H1 (cell line): ENCODE measurements around the gene B4GALNT3. TPM values are rescaled to one million over a fixed set of nuclear protein-coding genes. Genes with fewer than 3 reads are reported as not detected.
A peak's percentile ranks its signal among the peaks of the same experiment; 100 is the strongest.

Source experiments
- CTCF ChIA-PET: fragments of 300-600 bp; sonication (Branson Sonifier 250); formaldehyde crosslinking; loops from one replicate; lab custom pipeline; 2021; ENCODE audit not compliant: partially characterized antibody; lab: Charles Lee
- POLR2A ChIA-PET: fragments of 300-600 bp; sonication (Branson Sonifier 250); formaldehyde crosslinking; loops from one replicate; lab custom pipeline; 2021; ENCODE audit warnings: inconsistent platforms; ENCODE audit not compliant: partially characterized antibody; lab: Charles Lee
- DNase-seq, 2 experiments: peaks; one replicate each; pipeline versions ENCODE4 v3.0.0 to v3.0.0-alpha.2; 2010 to 2022; ENCODE audit warnings: low spot score in 2 of 2, low read depth in 1 of 2, mixed read lengths in 1 of 2
- FAIRE-seq: peaks from 2 replicates; lab custom pipeline; 2011; peaks lifted over from hg19 to GRCh38; lab: Jason Lieb, UNC
- H2AFZ ChIP-seq: 2 replicates; pipeline ENCODE4 v1.8.1; 2012; ENCODE audit warnings: low read length, inconsistent platforms
- H2AK5ac ChIP-seq: 2 replicates; pipeline ENCODE4 v1.6.1; 2013; ENCODE audit warnings: low read depth, low read length
- H2BK120ac ChIP-seq: replicated peaks from 2 replicates; pipeline ENCODE3; 2013; ENCODE audit warnings: low read depth, low read length, inconsistent platforms
- H2BK12ac ChIP-seq: 2 replicates; pipeline ENCODE4 v1.6.1; 2013; ENCODE audit warnings: low read depth, low read length
- H2BK15ac ChIP-seq: 2 replicates; pipeline ENCODE4 v1.6.1; 2013; ENCODE audit warnings: low read length
- H2BK20ac ChIP-seq: 2 replicates; pipeline ENCODE4 v1.6.1; 2013; ENCODE audit warnings: low read length
- H2BK5ac ChIP-seq: 2 replicates; pipeline ENCODE4 v1.6.1; 2013; ENCODE audit warnings: low read depth, low read length
- H3K14ac ChIP-seq: 2 replicates; pipeline ENCODE4 v1.6.1; 2013; ENCODE audit warnings: inconsistent platforms; ENCODE audit not compliant: insufficient read length
- H3K18ac ChIP-seq: 2 replicates; pipeline ENCODE4 v1.6.1; 2013; ENCODE audit warnings: low read length; ENCODE audit errors: extremely low read depth
- H3K23ac ChIP-seq: 2 replicates; pipeline ENCODE4 v1.6.1; 2013; ENCODE audit warnings: inconsistent platforms; ENCODE audit not compliant: insufficient read length
- H3K23me2 ChIP-seq: 2 replicates; pipeline ENCODE4 v1.6.1; 2013; ENCODE audit warnings: low read depth, low read length
- H3K27ac ChIP-seq: 2 replicates; pipeline ENCODE4 v1.6.1; 2011; ENCODE audit warnings: low read depth, low read length, inconsistent platforms
- H3K27me3 ChIP-seq, 4 experiments: replicated peaks in 1 of 4; 1 replicate in 1 of 4; 2 replicates in 3 of 4; pipeline versions ENCODE4 v1.6.1 to v1.8.1; 2011 to 2013; ENCODE audit warnings: low read length in 3 of 4, mild to moderate bottlenecking in 3 of 4, inconsistent platforms in 2 of 4, mixed read lengths in 2 of 4, moderate library complexity in 1 of 4; ENCODE audit not compliant: control insufficient read depth in 3 of 4, insufficient read depth in 3 of 4; ENCODE audit errors: extremely low read depth in 1 of 4
- H3K36me3 ChIP-seq, 4 experiments: 2 replicates each; pipeline versions ENCODE4 v1.6.1 to v1.8.1; 2011 to 2013; ENCODE audit warnings: mild to moderate bottlenecking in 4 of 4, low read length in 3 of 4, moderate library complexity in 2 of 4, control low read depth in 1 of 4, inconsistent platforms in 1 of 4; ENCODE audit not compliant: insufficient read depth in 4 of 4, control insufficient read depth in 2 of 4
- H3K4ac ChIP-seq: replicated peaks from 2 replicates; pipeline ENCODE3; 2013; ENCODE audit warnings: low read length, low read depth, mixed read lengths, inconsistent platforms; ENCODE audit not compliant: insufficient read length
- H3K4me1 ChIP-seq, 4 experiments: replicated peaks in 1 of 4; 1 replicate in 1 of 4; 2 replicates in 3 of 4; pipeline versions ENCODE4 v1.6.1 to v1.8.1; 2011 to 2013; ENCODE audit warnings: low read length in 3 of 4, inconsistent platforms in 2 of 4, mixed read lengths in 1 of 4; ENCODE audit not compliant: insufficient read depth in 4 of 4, control insufficient read depth in 3 of 4
- H3K4me2 ChIP-seq, 2 experiments: 2 replicates each; pipeline versions ENCODE4 v1.6.1 to v1.8.1; 2011 to 2013; ENCODE audit warnings: low read depth in 2 of 2, low read length in 2 of 2, control low read depth in 1 of 2, inconsistent platforms in 1 of 2, mild to moderate bottlenecking in 1 of 2; ENCODE audit not compliant: insufficient read depth in 1 of 2
- H3K4me3 ChIP-seq, 4 experiments: fragments of 200-600, 300-600 bp in 1 of 4; sonication (generic), shearing (Covaris generic), sonication (Bioruptor Twin) in 1 of 4; 2 replicates each; pipeline versions ENCODE4 v1.5.1 to v1.8.1; 2011 to 2016; ENCODE audit warnings: low read length in 4 of 4, low read depth in 3 of 4, control low read depth in 2 of 4, inconsistent platforms in 2 of 4, mild to moderate bottlenecking in 2 of 4, mixed read lengths in 1 of 4, moderate library complexity in 1 of 4; ENCODE audit not compliant: insufficient read depth in 2 of 4; ENCODE audit errors: extremely low read depth in 1 of 4
- H3K56ac ChIP-seq: replicated peaks from 2 replicates; pipeline ENCODE3; 2013; ENCODE audit warnings: low read depth, mild to moderate bottlenecking, mixed read lengths, low read length, inconsistent platforms; ENCODE audit not compliant: insufficient read length
- H3K79me1 ChIP-seq: 2 replicates; pipeline ENCODE4 v1.6.1; 2013; ENCODE audit warnings: low read depth, low read length, control low read depth
- H3K79me2 ChIP-seq, 2 experiments: 2 replicates each; pipeline versions ENCODE4 v1.6.1 to v1.8.1; 2012 to 2013; ENCODE audit warnings: low read length in 2 of 2, mild to moderate bottlenecking in 2 of 2, inconsistent platforms in 1 of 2; ENCODE audit not compliant: insufficient read depth in 2 of 2, control insufficient read depth in 1 of 2
- H3K9ac ChIP-seq, 4 experiments: replicated peaks in 1 of 4; 1 replicate in 1 of 4; 2 replicates in 3 of 4; pipeline versions ENCODE4 v1.6.1 to v1.8.1; 2011 to 2013; ENCODE audit warnings: low read depth in 3 of 4, low read length in 3 of 4, control low read depth in 2 of 4, mild to moderate bottlenecking in 2 of 4, moderate library complexity in 2 of 4, inconsistent platforms in 1 of 4; ENCODE audit errors: extremely low read depth in 1 of 4
- H3K9me3 ChIP-seq, 2 experiments: 2 replicates each; pipeline versions ENCODE4 v1.6.1 to v1.8.1; 2012 to 2013; ENCODE audit warnings: mild to moderate bottlenecking in 2 of 2, moderate library complexity in 2 of 2, control low read depth in 1 of 2, inconsistent platforms in 1 of 2, low read depth in 1 of 2, low read length in 1 of 2, mixed read lengths in 1 of 2; ENCODE audit not compliant: insufficient read depth in 2 of 2
- H4K20me1 ChIP-seq, 2 experiments: replicated peaks in 1 of 2; 2 replicates each; pipeline versions ENCODE3 to v1.8.1; 2011 to 2013; ENCODE audit warnings: inconsistent platforms in 2 of 2, low read length in 2 of 2, mild to moderate bottlenecking in 1 of 2; ENCODE audit not compliant: insufficient read depth in 2 of 2, control insufficient read depth in 1 of 2
- H4K5ac ChIP-seq: 2 replicates; pipeline ENCODE4 v1.6.1; 2013; ENCODE audit warnings: low read length, low read depth, mixed read lengths, inconsistent platforms; ENCODE audit not compliant: insufficient read length
- H4K8ac ChIP-seq: 2 replicates; pipeline ENCODE4 v1.8.0; 2013; ENCODE audit warnings: mild to moderate bottlenecking, moderate library complexity, low read length, inconsistent platforms; ENCODE audit not compliant: insufficient read depth; ENCODE audit errors: extremely low read depth
- H4K91ac ChIP-seq: replicated peaks from 2 replicates; pipeline ENCODE3; 2013; ENCODE audit warnings: low read length, mixed read lengths, inconsistent platforms; ENCODE audit not compliant: insufficient read length
- BACH1 ChIP-seq: IDR thresholded peaks from 2 replicates; pipeline ENCODE4 v1.6.1; 2012; ENCODE audit warnings: low read length, improper control_type of control experiment
- JUND ChIP-seq: IDR thresholded peaks from 2 replicates; pipeline ENCODE4 v1.6.1; 2011; ENCODE audit warnings: mild to moderate bottlenecking, improper control_type of control experiment, low read length
- KDM4A ChIP-seq: IDR thresholded peaks from one replicate; pipeline ENCODE4 v1.7.1; 2012; ENCODE audit warnings: low read depth, mild to moderate bottlenecking, moderate library complexity, low read length, inconsistent platforms; ENCODE audit not compliant: severe bottlenecking
- POLR2A ChIP-seq, 2 experiments: IDR thresholded peaks; 1 replicate in 1 of 2; 2 replicates in 1 of 2; pipeline ENCODE4 v1.6.1; 2011; ENCODE audit warnings: low read depth in 2 of 2, low read length in 2 of 2, mild to moderate bottlenecking in 2 of 2; ENCODE audit errors: control extremely low read depth in 1 of 2
- RAD21 ChIP-seq, 2 experiments: IDR thresholded peaks in 1 of 2; conservative IDR thresholded peaks in 1 of 2; 2 replicates each; pipeline ENCODE4 v1.6.1; 2011; ENCODE audit warnings: low read depth in 2 of 2, low read length in 2 of 2, improper control_type of control experiment in 1 of 2, inconsistent platforms in 1 of 2, mild to moderate bottlenecking in 1 of 2, moderate library complexity in 1 of 2
- RNF2 ChIP-seq: fragments of 200-900, 300-1000 bp; sonication (generic); IDR thresholded peaks from 2 replicates; pipeline ENCODE4 v1.7.1; 2016; ENCODE audit warnings: borderline replicate concordance, low read depth, mild to moderate bottlenecking, antibody characterized with exemption, low read length; ENCODE audit not compliant: poor library complexity, severe bottlenecking; ENCODE audit errors: missing control alignments
- SIN3A ChIP-seq, 2 experiments: IDR thresholded peaks in 1 of 2; conservative IDR thresholded peaks in 1 of 2; 2 replicates each; pipeline ENCODE4 v1.6.1; 2011 to 2012; ENCODE audit warnings: low read length in 2 of 2, improper control_type of control experiment in 1 of 2, low read depth in 1 of 2, mild to moderate bottlenecking in 1 of 2
- SP4 ChIP-seq: IDR thresholded peaks from 2 replicates; pipeline ENCODE4 v1.6.1; 2012; ENCODE audit warnings: low read length, inconsistent platforms
- SUZ12 ChIP-seq: fragments of 200-600 bp; sonication (generic); IDR thresholded peaks from 2 replicates; pipeline ENCODE4 v1.6.1; 2012; ENCODE audit warnings: mild to moderate bottlenecking, inconsistent platforms, low read length, moderate library complexity, mixed read lengths
- TAF1 ChIP-seq: IDR thresholded peaks from 2 replicates; pipeline ENCODE4 v1.6.1; 2011; ENCODE audit warnings: mild to moderate bottlenecking, low read depth, low read length
- ZNF274 ChIP-seq: IDR thresholded peaks from 2 replicates; pipeline ENCODE4 v1.7.0; 2012; ENCODE audit warnings: low read length, borderline replicate concordance; ENCODE audit errors: extremely low read depth
- WGBS, 2 experiments: shearing (Covaris generic) in 1 of 2; methylation state at CpG; one replicate each; pipeline versions ENCODE4 v1.1.6 to v1.1.7; 2013 to 2015; ENCODE audit warnings: low lambda C conversion rate in 2 of 2, mixed read lengths in 2 of 2, inconsistent platforms in 1 of 2, low coverage in 1 of 2, missing lambda C conversion rate in 1 of 2; ENCODE audit not compliant: insufficient replicate concordance in 2 of 2, insufficient coverage in 1 of 2, insufficient read length in 1 of 2; ENCODE audit errors: extremely low coverage in 1 of 2, missing lambda C conversion rate in 1 of 2; 5-methylcytosine and 5-hydroxymethylcytosine counted together
- polyA plus RNA-seq, 7 experiments: library from polyadenylated mRNA; depleted of rRNA in 3 of 7; stranded (reverse) in 5 of 7; unstranded in 2 of 7; fragments of >200 nt in 5 of 7; fragments of 200-250 nt in 2 of 7; gene quantifications; 1 replicate in 5 of 7; 2 replicates in 1 of 7; 4 replicates in 1 of 7; pipeline versions ENCODE4 v1.2.1 to v1.2.3, GENCODE V29; 2011 to 2013; ENCODE audit warnings: missing spikeins in 2 of 7, mixed read lengths in 2 of 7
- total RNA-seq: library from RNA; stranded (reverse); fragmentation: NEBNext Ultra II Directional; extraction: Animal tissue kit (Norgen Biotek cat#: 25700); gene quantifications from 2 replicates; pipeline ENCODE4 v1.2.1, GENCODE V29; 2021
- TF ChIP-seq, protein P1 (sequence below): IDR thresholded peaks from 2 replicates; pipeline ENCODE4 v1.6.1; 2012; ENCODE audit warnings: inconsistent platforms

The B4GALNT3 gene
- total and polyA plus RNA-seq, 2 of the 8 experiments (the other 6 are each of a cell fraction or from before 2014, with no cell fraction given), result 12.5 to 20.3 TPM

DNA sequence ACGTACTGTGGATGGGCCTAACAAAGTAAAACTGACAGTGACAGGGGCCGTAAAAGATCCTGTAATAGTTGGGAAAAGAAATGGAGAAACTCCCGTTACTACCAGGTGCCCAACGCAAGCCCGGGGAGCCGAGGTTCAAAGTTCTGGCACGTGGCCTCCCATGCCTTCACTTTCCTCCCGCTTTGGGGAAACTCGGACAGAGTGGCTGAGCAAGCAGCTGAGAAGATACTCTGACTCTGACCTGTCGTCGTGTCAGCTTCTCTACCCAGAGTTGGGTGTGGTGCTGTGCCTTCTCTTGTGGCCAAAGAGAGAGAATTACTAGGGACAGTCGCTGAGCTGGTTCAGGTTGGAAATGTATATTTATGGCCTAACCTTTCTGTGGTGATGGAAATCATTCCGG, 1.7 kb downstream of the B4GALNT3 start:
- no peak overlapping the region for H3K18ac ChIP-seq
- ChIA-PET POLR2A (interaction anchor here (1.3 to 2.1 kb wide), 2 partner anchors 15 to 34 kb away, joined by 3 to 8 read pairs; no protein-coding TSS in a partner anchor), CTCF (interaction anchor here (1.1 to 4.3 kb wide), 5 partner anchors 7 to 108 kb away, joined by 4 to 28 read pairs (median 9); no protein-coding TSS in a partner anchor)
- no peak for FAIRE-seq
- H3K4me1 ChIP-seq, result peaks cover 0 to 4% (median 2%) of the 10 kb centered on the region in 4 experiments; a peak in 3 of 7 replicates
- H2BK20ac ChIP-seq, result no peak overlapping the region
- peak overlapping the region; percentile 61 to 88; a peak in 1 of 4 replicates for H3K4me2 ChIP-seq
- no peak overlapping the region for H3K27ac ChIP-seq
- H3K4ac ChIP-seq, result no peak overlapping the region
- no peak overlapping the region for H2BK5ac ChIP-seq
- WGBS, 2 experiments, result 81% methylated on average over 13 of the region's 13 CpGs; no CpG with 5 or more reads in 1 of the 2 experiments
- H3K56ac ChIP-seq, result no peak overlapping the region
- H3K9me3 ChIP-seq, result no peaks in the 10 kb centered on the region
- no peaks in the 10 kb centered on the region; a peak in 1 of 4 replicates for H3K79me2 ChIP-seq
- H3K36me3 ChIP-seq, result no peaks in the 10 kb centered on the region
- H3K14ac ChIP-seq, result no peak overlapping the region
- H4K8ac ChIP-seq, result no peak overlapping the region
- no peaks in the 10 kb centered on the region; the same call in 1 of the 2 replicates for H3K79me1 ChIP-seq
- no peak overlapping the region for H2AFZ ChIP-seq
- H2AK5ac ChIP-seq, result no peak overlapping the region
- no peak overlapping the region for H2BK12ac ChIP-seq
- H3K27me3 ChIP-seq, result peaks cover 0 to 30% (median 16%) of the 10 kb centered on the region in 4 experiments; a peak in 6 of 7 replicates
- no peak overlapping the region for H3K9ac ChIP-seq
- H4K5ac ChIP-seq, result no peak overlapping the region
- H3K23me2 ChIP-seq, result peaks cover 9% of the 10 kb centered on the region; the same call in 1 of the 2 replicates
- H4K20me1 ChIP-seq, result peaks cover 6 to 7% of the 10 kb centered on the region in 2 experiments
- H2BK15ac ChIP-seq, result no peak overlapping the region
- H3K4me3 ChIP-seq, result peak overlapping the region in 1 of 4 experiments; percentile 72; a peak in 2 of 8 replicates
- H4K91ac ChIP-seq, result no peak overlapping the region
- H2BK120ac ChIP-seq, result no peak overlapping the region
- H3K23ac ChIP-seq, result no peak overlapping the region
- no peak for DNase-seq
- TF ChIP-seq ZNF274, result no peak
- 0 out of 2 replicates have a peak, but pooled peaks have one; percentile 19 for TF ChIP-seq SUZ12
- no peak for TF ChIP-seq JUND
- no peak for TF ChIP-seq SIN3A (conservative IDR thresholded peaks at IDR 0.05 in 1 of 2, IDR thresholded peaks at IDR 0.05 in 1 of 2; ENCODE audit: low read depth in 1 of 2, low read length in 2 of 2)
- TF ChIP-seq SP4, result no peak
- TF ChIP-seq BACH1, result no peak
- no peak for TF ChIP-seq KDM4A
- no peak for TF ChIP-seq TAF1
- TF ChIP-seq RNF2, result no peak
- TF ChIP-seq RAD21 (IDR thresholded peaks at IDR 0.05 in 1 of 2, conservative IDR thresholded peaks at IDR 0.05 in 1 of 2; ENCODE audit: low read depth in 2 of 2, low read length in 2 of 2), result no peak
- no peak for TF ChIP-seq POLR2A (IDR thresholded peaks at IDR 0.05; ENCODE audit: control extremely low read depth in 1 of 2, low read depth in 2 of 2, low read length in 2 of 2)
- TF ChIP-seq, protein P1, sequence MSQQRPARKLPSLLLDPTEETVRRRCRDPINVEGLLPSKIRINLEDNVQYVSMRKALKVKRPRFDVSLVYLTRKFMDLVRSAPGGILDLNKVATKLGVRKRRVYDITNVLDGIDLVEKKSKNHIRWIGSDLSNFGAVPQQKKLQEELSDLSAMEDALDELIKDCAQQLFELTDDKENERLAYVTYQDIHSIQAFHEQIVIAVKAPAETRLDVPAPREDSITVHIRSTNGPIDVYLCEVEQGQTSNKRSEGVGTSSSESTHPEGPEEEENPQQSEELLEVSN, result peak; percentile 63; the same call in 1 of the 2 replicates
